Loucy (cell line): ENCODE data around the gene NCAM1.

ENCODE experiments used
- CTCF ChIP-seq: fragments of 200-600 bp; sonication (generic); conservative IDR thresholded peaks from 2 replicates; pipeline ENCODE4 v1.5.1; 2014; ENCODE audit warnings: mild to moderate bottlenecking, antibody characterized with exemption, low read length
- EZH2phosphoT487 ChIP-seq: fragments of 200-600 bp; IDR thresholded peaks from 2 replicates; pipeline ENCODE4 v1.6.1; 2018; ENCODE audit warnings: antibody characterized with exemption, mild to moderate bottlenecking, moderate library complexity, borderline replicate concordance

- TF ChIP-seq CTCF (no peak), EZH2phosphoT487 (no peak)
Observed at GRCh38 chr11:113188371-113188834, 227.2 kb downstream of the NCAM1 start.
